ENCODE results near the gene POSTN. TPM values are rescaled to one million over a fixed set of nuclear protein-coding genes. Genes with fewer than 3 reads are reported as not detected.

The POSTN gene
- total RNA-seq, result 2.0 TPM

- DNase-seq (ENCODE audit: low spot score in 2 of 2), result no peak
These were observed at the start of gene POSTN for GRCh38 chr13:37598597-37598996. TSS of gene POSTN (minus strand) at chr13:37598768. CDS start at chr13:37598726, 42 bp downstream.

GRCh38 chr13:37647031-37647650, 48.6 kb upstream of the POSTN start:
- DNase-seq (ENCODE audit: low spot score in 2 of 2) (no peak), FAIRE-seq (no peak)

More at GRCh38 chr13:37598597-37598996, at the start of gene POSTN:
- no peak for FAIRE-seq

GRCh38 chr13:37646531-37646930, 48.0 kb upstream of the POSTN start:
- FAIRE-seq (no peak), DNase-seq (ENCODE audit: low spot score in 2 of 2) (no peak)

GRCh38 chr13:37645181-37645740, 46.7 kb upstream of the POSTN start:
- DNase-seq (ENCODE audit: low spot score in 2 of 2) (no peak), FAIRE-seq (no peak)

- FAIRE-seq (no peak), DNase-seq (ENCODE audit: low spot score in 2 of 2) (no peak)
These were observed 42.8 kb upstream of the POSTN start for GRCh38 chr13:37641391-37641790.

- FAIRE-seq, result peak; percentile 37
- DNase-seq (ENCODE audit: low spot score in 2 of 2), result peak in 1 of 2 donors; percentile 9
These were observed 41.9 kb upstream of the POSTN start for GRCh38 chr13:37640499-37640898.

- DNase-seq (ENCODE audit: low spot score in 2 of 2) (no peak), FAIRE-seq (no peak)
These were observed 38.1 kb upstream of the POSTN start for GRCh38 chr13:37636701-37637100.

GRCh38 chr13:37632294-37632693, 33.7 kb upstream of the POSTN start:
- DNase-seq (ENCODE audit: low spot score in 2 of 2) (no peak), FAIRE-seq (no peak)

GRCh38 chr13:37627428-37627827, 28.9 kb upstream of the POSTN start:
- FAIRE-seq (no peak), DNase-seq (ENCODE audit: low spot score in 2 of 2) (no peak)

- no peak for DNase-seq (ENCODE audit: low spot score in 2 of 2)
- FAIRE-seq, result no peak
These were observed 23.3 kb upstream of the POSTN start for GRCh38 chr13:37621811-37622361.

- FAIRE-seq, result no peak
These were observed 20.0 kb upstream of the POSTN start for GRCh38 chr13:37618554-37618953.

GRCh38 chr13:37617173-37617572, 18.6 kb upstream of the POSTN start:
- FAIRE-seq (no peak), DNase-seq (ENCODE audit: low spot score in 2 of 2) (no peak)

More at GRCh38 chr13:37618554-37618953, 20.0 kb upstream of the POSTN start:
- DNase-seq (ENCODE audit: low spot score in 2 of 2), result no peak

- FAIRE-seq, result no peak
- DNase-seq (ENCODE audit: low spot score in 2 of 2), result no peak
These were observed 17.6 kb upstream of the POSTN start for GRCh38 chr13:37616131-37616530.

GRCh38 chr13:37615276-37615675, 16.7 kb upstream of the POSTN start:
- no peak for FAIRE-seq
- DNase-seq (ENCODE audit: low spot score in 2 of 2), result no peak

GRCh38 chr13:37613638-37614037, 15.1 kb upstream of the POSTN start:
- no peak for DNase-seq (ENCODE audit: low spot score in 2 of 2)
- FAIRE-seq, result no peak

GRCh38 chr13:37613236-37613635, 14.7 kb upstream of the POSTN start:
- FAIRE-seq (no peak), DNase-seq (ENCODE audit: low spot score in 2 of 2) (no peak)

- FAIRE-seq (peak; percentile 73), DNase-seq (ENCODE audit: low spot score in 2 of 2) (no peak)
These were observed 10.3 kb upstream of the POSTN start for GRCh38 chr13:37608750-37609339.

GRCh38 chr13:37602733-37603381, 4.3 kb upstream of the POSTN start:
- DNase-seq (ENCODE audit: low spot score in 2 of 2) (peak in 1 of 2 donors; percentile 5), FAIRE-seq (peak; percentile 92)

- FAIRE-seq, result no peak
- DNase-seq (ENCODE audit: low spot score in 2 of 2), result no peak
These were observed 3.3 kb upstream of the POSTN start for GRCh38 chr13:37601648-37602440.

GRCh38 chr13:37599519-37599918, 951 bp upstream of the POSTN start:
- DNase-seq (ENCODE audit: low spot score in 2 of 2), result no peak
- FAIRE-seq, result no peak
